Mesothelial cell of epicardium (in vitro differentiated cells): ENCODE data around the gene MGMT. TPM values are rescaled to one million over a fixed set of nuclear protein-coding genes. Genes with fewer than 3 reads are reported as not detected.

Source experiments
- DNase-seq, 2 experiments: peaks; one replicate each; pipeline ENCODE4 v3.0.0; 2021; ENCODE audit warnings: low spot score in 2 of 2; ENCODE audit not compliant: unreplicated experiment in 2 of 2
- H3K27ac Mint-ChIP-seq: 2 replicates; pipeline ENCODE4 v1.8.0; 2021; ENCODE audit warnings: mixed read lengths
- H3K27me3 Mint-ChIP-seq: 2 replicates; pipeline ENCODE4 v1.8.0; 2021; ENCODE audit warnings: low read depth, mixed read lengths
- H3K36me3 Mint-ChIP-seq: 2 replicates; pipeline ENCODE4 v1.8.0; 2021; ENCODE audit warnings: mixed read lengths
- H3K4me1 Mint-ChIP-seq: 2 replicates; pipeline ENCODE4 v1.8.0; 2021; ENCODE audit warnings: mixed read lengths
- H3K4me3 Mint-ChIP-seq: 2 replicates; pipeline ENCODE4 v1.8.0; 2021; ENCODE audit warnings: mild to moderate bottlenecking, moderate library complexity, mixed read lengths
- H3K9me3 Mint-ChIP-seq: 2 replicates; pipeline ENCODE4 v1.8.0; 2021; ENCODE audit warnings: mixed read lengths
- CTCF ChIP-seq: fragments of 200-600 bp; sonication (generic); IDR thresholded peaks from one replicate; pipeline ENCODE4 v1.5.0; 2021; ENCODE audit warnings: antibody characterized with exemption; ENCODE audit not compliant: unreplicated experiment
- total RNA-seq: library from RNA; stranded (reverse); gene quantifications from 3 replicates; pipeline ENCODE4 v1.2.1, GENCODE V29; 2021

MGMT gene
- total RNA-seq, 1 donor from 2014 or later: 35.7 TPM

GRCh38 chr10:129553928-129554327 is 86.9 kb downstream of the MGMT start:
- TF ChIP-seq CTCF: no peak
- DNase-seq: no peak
- H3K27me3 Mint-ChIP-seq: no peaks in the 10 kb centered on the region
- H3K4me3 Mint-ChIP-seq: no peak overlapping the region
- no peak overlapping the region for H3K27ac Mint-ChIP-seq
- H3K9me3 Mint-ChIP-seq: no peaks in the 10 kb centered on the region
- H3K36me3 Mint-ChIP-seq: peaks cover 12% of the 10 kb centered on the region
- peaks cover 4% of the 10 kb centered on the region for H3K4me1 Mint-ChIP-seq

- H3K27ac Mint-ChIP-seq: no peak overlapping the region
- peaks cover 8% of the 10 kb centered on the region for H3K36me3 Mint-ChIP-seq
- DNase-seq: no peak
- H3K4me1 Mint-ChIP-seq: no peaks in the 10 kb centered on the region
- TF ChIP-seq CTCF: no peak
- H3K27me3 Mint-ChIP-seq: no peaks in the 10 kb centered on the region
- H3K4me3 Mint-ChIP-seq: no peak overlapping the region
- no peaks in the 10 kb centered on the region for H3K9me3 Mint-ChIP-seq
Observed at GRCh38 chr10:129556316-129556715, 89.3 kb downstream of the MGMT start.

- Mint-ChIP-seq H3K4me1 (no peaks in the 10 kb centered on the region), H3K27ac (no peak overlapping the region), H3K27me3 (no peaks in the 10 kb centered on the region), H3K36me3 (peaks cover 4% of the 10 kb centered on the region), H3K4me3 (no peak overlapping the region), H3K9me3 (no peaks in the 10 kb centered on the region)
- TF ChIP-seq CTCF: no peak
- DNase-seq: no peak
Observed at GRCh38 chr10:129560361-129560760, 93.3 kb downstream of the MGMT start.

- no peak for DNase-seq
- Mint-ChIP-seq H3K36me3 (no peaks in the 10 kb centered on the region), H3K4me3 (no peak overlapping the region), H3K27me3 (no peaks in the 10 kb centered on the region), H3K9me3 (no peaks in the 10 kb centered on the region), H3K27ac (no peak overlapping the region), H3K4me1 (no peaks in the 10 kb centered on the region)
- no peak for TF ChIP-seq CTCF
Observed at GRCh38 chr10:129562487-129562886, 95.4 kb downstream of the MGMT start.

GRCh38 chr10:129564923-129565322 is 97.9 kb downstream of the MGMT start:
- no peak for DNase-seq
- Mint-ChIP-seq H3K36me3 (no peaks in the 10 kb centered on the region), H3K27me3 (no peaks in the 10 kb centered on the region), H3K9me3 (no peaks in the 10 kb centered on the region), H3K4me3 (no peak overlapping the region), H3K27ac (no peak overlapping the region), H3K4me1 (peaks cover 4% of the 10 kb centered on the region)
- TF ChIP-seq CTCF: no peak
